AG09319 (cell line): ENCODE results near the gene WDR3.
A peak's percentile ranks its signal among the peaks of the same experiment; 100 is the strongest.

Experiments used
- DNase-seq: peaks from one replicate; pipeline ENCODE4 v3.0.0-alpha.2; 2010; ENCODE audit warnings: low read depth; ENCODE audit errors: extremely low read depth
- TF ChIP-seq, protein P1 (sequence below): IDR thresholded peaks from 2 replicates; pipeline ENCODE4 v1.5.1; 2011; ENCODE audit warnings: low read depth, mild to moderate bottlenecking, inconsistent platforms, low read length, moderate library complexity

The WDR3 gene

GRCh38 chr1:117895482-117896114, 33.9 kb upstream of the WDR3 start:
- peak; percentile 79 for DNase-seq

DNA sequence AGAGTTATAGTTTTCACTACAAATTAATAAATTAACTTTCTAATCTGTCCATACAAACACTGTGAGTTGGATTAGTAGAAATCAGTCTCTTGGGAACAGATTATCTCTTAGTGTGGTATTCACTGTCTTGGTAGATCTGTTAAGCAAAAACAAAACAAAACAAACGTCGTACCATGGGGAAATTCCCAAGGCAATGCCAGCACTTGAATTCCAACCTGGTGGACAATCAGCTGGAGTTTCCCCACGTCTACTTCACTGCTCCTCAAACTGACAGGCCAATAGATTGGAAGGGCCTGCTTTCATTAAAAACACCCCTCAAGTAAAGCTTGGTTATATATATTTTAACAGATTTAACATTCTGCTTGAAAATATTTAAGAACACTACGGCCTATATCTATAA, 32.0 kb upstream of the WDR3 start:
- TF ChIP-seq, protein P1, sequence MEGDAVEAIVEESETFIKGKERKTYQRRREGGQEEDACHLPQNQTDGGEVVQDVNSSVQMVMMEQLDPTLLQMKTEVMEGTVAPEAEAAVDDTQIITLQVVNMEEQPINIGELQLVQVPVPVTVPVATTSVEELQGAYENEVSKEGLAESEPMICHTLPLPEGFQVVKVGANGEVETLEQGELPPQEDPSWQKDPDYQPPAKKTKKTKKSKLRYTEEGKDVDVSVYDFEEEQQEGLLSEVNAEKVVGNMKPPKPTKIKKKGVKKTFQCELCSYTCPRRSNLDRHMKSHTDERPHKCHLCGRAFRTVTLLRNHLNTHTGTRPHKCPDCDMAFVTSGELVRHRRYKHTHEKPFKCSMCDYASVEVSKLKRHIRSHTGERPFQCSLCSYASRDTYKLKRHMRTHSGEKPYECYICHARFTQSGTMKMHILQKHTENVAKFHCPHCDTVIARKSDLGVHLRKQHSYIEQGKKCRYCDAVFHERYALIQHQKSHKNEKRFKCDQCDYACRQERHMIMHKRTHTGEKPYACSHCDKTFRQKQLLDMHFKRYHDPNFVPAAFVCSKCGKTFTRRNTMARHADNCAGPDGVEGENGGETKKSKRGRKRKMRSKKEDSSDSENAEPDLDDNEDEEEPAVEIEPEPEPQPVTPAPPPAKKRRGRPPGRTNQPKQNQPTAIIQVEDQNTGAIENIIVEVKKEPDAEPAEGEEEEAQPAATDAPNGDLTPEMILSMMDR = no peak
- DNase-seq = no peak

More at GRCh38 chr1:117895482-117896114, 33.9 kb upstream of the WDR3 start:
- TF ChIP-seq, protein P1 = peak; percentile 66

DNA sequence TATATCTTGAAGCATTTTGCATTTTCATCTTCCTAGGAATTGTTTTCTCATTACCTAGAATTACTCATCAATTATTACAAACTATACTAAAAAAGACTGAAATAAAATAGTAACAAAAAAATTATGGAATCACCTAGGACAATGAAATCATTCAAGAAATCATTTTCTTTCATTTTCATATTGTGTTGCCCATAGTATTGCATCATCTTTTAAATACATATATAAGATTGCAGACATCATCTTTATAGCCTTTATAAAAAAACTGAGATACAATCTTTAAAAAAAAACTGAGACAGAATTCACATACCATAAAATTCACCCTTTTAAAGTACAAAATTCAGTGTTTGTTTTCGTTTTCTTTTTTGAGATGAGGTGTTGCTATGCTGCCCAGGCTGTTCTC, 29.7 kb upstream of the WDR3 start:
- DNase-seq = no peak
- TF ChIP-seq, protein P1 = no peak

DNA sequence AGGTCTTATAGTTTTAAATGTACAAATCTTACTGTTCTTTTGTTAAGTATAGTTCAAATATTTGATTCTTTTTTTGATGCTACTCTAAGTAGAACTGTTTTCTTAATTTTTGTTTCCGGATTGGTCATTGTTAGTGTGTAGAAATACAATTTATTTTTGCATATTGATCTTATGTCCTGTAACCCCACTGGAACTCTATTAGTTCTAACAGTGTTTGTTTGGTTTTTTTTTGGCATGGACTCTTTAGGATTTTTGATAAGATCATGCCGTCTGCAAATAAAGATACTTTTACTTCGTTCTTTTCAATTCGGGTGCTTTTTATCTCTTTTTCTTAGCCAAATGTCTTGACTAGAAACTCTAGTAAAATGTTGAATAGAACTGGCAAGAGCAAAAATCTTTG, 26.6 kb upstream of the WDR3 start:
- DNase-seq = no peak
- TF ChIP-seq, protein P1 = no peak

DNA sequence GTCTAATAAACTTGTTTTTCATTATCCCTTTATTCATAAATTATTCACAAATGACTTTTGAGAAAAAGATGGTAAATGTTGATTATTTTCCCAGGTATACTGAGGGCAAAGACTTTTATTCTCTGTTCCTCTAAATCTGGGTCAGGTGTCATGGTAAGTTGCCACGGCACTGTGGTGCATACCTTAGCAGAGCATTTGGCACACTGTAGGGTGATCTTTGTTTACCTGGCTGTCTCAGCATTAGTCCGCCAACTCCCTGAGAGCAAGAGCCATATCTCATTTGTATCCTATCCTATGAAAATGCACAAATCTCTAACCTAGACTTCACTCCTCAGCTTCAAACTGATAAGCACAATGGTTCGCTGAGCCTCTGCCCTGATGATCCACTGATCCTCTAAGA, 25.1 kb upstream of the WDR3 start:
- no peak for DNase-seq
- TF ChIP-seq, protein P1 = no peak

DNA sequence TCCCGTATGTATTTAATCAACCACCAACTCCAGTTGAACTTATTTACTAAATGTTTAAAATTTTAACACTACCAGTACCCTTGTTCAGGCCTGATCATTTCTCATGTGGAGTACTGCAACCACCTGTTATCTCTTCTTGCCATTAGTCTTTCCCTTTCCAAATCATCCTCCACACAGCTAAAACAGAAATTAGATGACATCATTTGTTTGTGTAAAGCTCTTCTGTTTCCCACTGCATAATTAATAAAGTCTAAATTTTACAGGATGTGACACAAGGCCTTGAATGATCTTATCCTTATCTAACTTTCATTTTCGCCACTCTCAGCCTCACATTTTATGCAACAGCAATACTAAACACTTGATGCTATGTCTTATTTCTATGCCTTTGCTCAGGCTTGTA, 24.5 kb upstream of the WDR3 start:
- DNase-seq = no peak
- TF ChIP-seq, protein P1 = no peak

GRCh38 chr1:117911051-117911450, 18.5 kb upstream of the WDR3 start:
- TF ChIP-seq, protein P1 = no peak
- DNase-seq = no peak
